IPS-15b (cell line): ENCODE data around the gene AFAP1L1.

Source experiments
- H3K27me3 ChIP-seq: one replicate; pipeline ENCODE4 v1.6.1; 2013; ENCODE audit warnings: low read length; ENCODE audit not compliant: control insufficient read depth, insufficient read depth
- H3K36me3 ChIP-seq: one replicate; pipeline ENCODE4 v1.6.1; 2013; ENCODE audit warnings: low read length; ENCODE audit not compliant: control insufficient read depth, insufficient read depth
- H3K4me1 ChIP-seq: one replicate; pipeline ENCODE4 v1.6.1; 2013; ENCODE audit warnings: mild to moderate bottlenecking, low read length; ENCODE audit not compliant: control insufficient read depth, insufficient read depth
- H3K4me3 ChIP-seq: one replicate; pipeline ENCODE4 v1.5.1; 2013; ENCODE audit warnings: low read depth, low read length
- H3K9ac ChIP-seq: one replicate; pipeline ENCODE4 v1.6.1; 2013; ENCODE audit warnings: low read depth, mild to moderate bottlenecking, low read length
- H3K9me3 ChIP-seq: one replicate; pipeline ENCODE4 v1.6.1; 2013; ENCODE audit warnings: mild to moderate bottlenecking, low read length; ENCODE audit not compliant: control insufficient read depth, insufficient read depth

The AFAP1L1 gene

GRCh38 chr5:149240354-149240998 is 31.2 kb upstream of the AFAP1L1 start:
- Histone ChIP-seq H3K4me1 (no peaks in the 10 kb centered on the region), H3K4me3 (no peak overlapping the region), H3K36me3 (no peaks in the 10 kb centered on the region), H3K27me3 (peaks cover 3% of the 10 kb centered on the region), H3K9ac (no peak overlapping the region), H3K9me3 (no peaks in the 10 kb centered on the region)

- no peak overlapping the region for H3K4me3 ChIP-seq
- no peaks in the 10 kb centered on the region for H3K4me1 ChIP-seq
- no peaks in the 10 kb centered on the region for H3K27me3 ChIP-seq
- H3K9me3 ChIP-seq = no peaks in the 10 kb centered on the region
- no peaks in the 10 kb centered on the region for H3K36me3 ChIP-seq
- no peak overlapping the region for H3K9ac ChIP-seq
Measured at GRCh38 chr5:149242339-149242738, 29.3 kb upstream of the AFAP1L1 start.

GRCh38 chr5:149246906-149247305 is 24.8 kb upstream of the AFAP1L1 start:
- Histone ChIP-seq H3K9ac (no peak overlapping the region), H3K27me3 (no peaks in the 10 kb centered on the region), H3K4me3 (no peak overlapping the region), H3K9me3 (no peaks in the 10 kb centered on the region), H3K4me1 (no peaks in the 10 kb centered on the region), H3K36me3 (no peaks in the 10 kb centered on the region)

GRCh38 chr5:149247726-149248125 is 23.9 kb upstream of the AFAP1L1 start:
- Histone ChIP-seq H3K36me3 (no peaks in the 10 kb centered on the region), H3K9ac (no peak overlapping the region), H3K4me3 (no peak overlapping the region), H3K4me1 (no peaks in the 10 kb centered on the region), H3K9me3 (no peaks in the 10 kb centered on the region), H3K27me3 (no peaks in the 10 kb centered on the region)

- no peaks in the 10 kb centered on the region for H3K36me3 ChIP-seq
- H3K9me3 ChIP-seq = no peaks in the 10 kb centered on the region
- no peak overlapping the region for H3K4me3 ChIP-seq
- H3K27me3 ChIP-seq = no peaks in the 10 kb centered on the region
- no peaks in the 10 kb centered on the region for H3K4me1 ChIP-seq
- H3K9ac ChIP-seq = no peak overlapping the region
Measured at GRCh38 chr5:149251546-149251945, 20.1 kb upstream of the AFAP1L1 start.

- Histone ChIP-seq H3K4me3 (no peak overlapping the region), H3K9ac (no peak overlapping the region), H3K27me3 (no peaks in the 10 kb centered on the region), H3K9me3 (no peaks in the 10 kb centered on the region), H3K36me3 (no peaks in the 10 kb centered on the region), H3K4me1 (no peaks in the 10 kb centered on the region)
Measured at GRCh38 chr5:149254506-149254905, 17.2 kb upstream of the AFAP1L1 start.

- H3K27me3 ChIP-seq = no peaks in the 10 kb centered on the region
- H3K4me3 ChIP-seq = no peak overlapping the region
- no peaks in the 10 kb centered on the region for H3K4me1 ChIP-seq
- no peaks in the 10 kb centered on the region for H3K36me3 ChIP-seq
- H3K9ac ChIP-seq = no peak overlapping the region
- no peaks in the 10 kb centered on the region for H3K9me3 ChIP-seq
Measured at GRCh38 chr5:149256451-149256850, 15.2 kb upstream of the AFAP1L1 start.

GRCh38 chr5:149257131-149257530 is 14.5 kb upstream of the AFAP1L1 start:
- no peaks in the 10 kb centered on the region for H3K27me3 ChIP-seq
- H3K4me1 ChIP-seq = no peaks in the 10 kb centered on the region
- H3K4me3 ChIP-seq = no peak overlapping the region
- no peaks in the 10 kb centered on the region for H3K9me3 ChIP-seq
- H3K36me3 ChIP-seq = no peaks in the 10 kb centered on the region
- H3K9ac ChIP-seq = no peak overlapping the region

- no peak overlapping the region for H3K9ac ChIP-seq
- no peak overlapping the region for H3K4me3 ChIP-seq
Measured at GRCh38 chr5:149257889-149258705, 13.6 kb upstream of the AFAP1L1 start.

GRCh38 chr5:149260761-149261160 is 10.9 kb upstream of the AFAP1L1 start:
- peaks cover 4% of the 10 kb centered on the region for H3K4me1 ChIP-seq
- H3K9me3 ChIP-seq = no peaks in the 10 kb centered on the region
- no peak overlapping the region for H3K4me3 ChIP-seq
- no peak overlapping the region for H3K9ac ChIP-seq
- H3K27me3 ChIP-seq = peaks cover 8% of the 10 kb centered on the region
- H3K36me3 ChIP-seq = no peaks in the 10 kb centered on the region

More at GRCh38 chr5:149257889-149258705, 13.6 kb upstream of the AFAP1L1 start:
- Histone ChIP-seq H3K9me3 (no peaks in the 10 kb centered on the region), H3K36me3 (no peaks in the 10 kb centered on the region), H3K4me1 (no peaks in the 10 kb centered on the region), H3K27me3 (no peaks in the 10 kb centered on the region)

GRCh38 chr5:149261246-149261645 is 10.4 kb upstream of the AFAP1L1 start:
- Histone ChIP-seq H3K27me3 (peaks cover 8% of the 10 kb centered on the region), H3K36me3 (no peaks in the 10 kb centered on the region), H3K9me3 (no peaks in the 10 kb centered on the region)

GRCh38 chr5:149262315-149262714 is 9.3 kb upstream of the AFAP1L1 start:
- H3K27me3 ChIP-seq = peaks cover 8% of the 10 kb centered on the region
- H3K4me1 ChIP-seq = peaks cover 4% of the 10 kb centered on the region
- H3K36me3 ChIP-seq = no peaks in the 10 kb centered on the region
- no peak overlapping the region for H3K9ac ChIP-seq
- H3K9me3 ChIP-seq = no peaks in the 10 kb centered on the region
- no peak overlapping the region for H3K4me3 ChIP-seq

More at GRCh38 chr5:149261246-149261645, 10.4 kb upstream of the AFAP1L1 start:
- peaks cover 4% of the 10 kb centered on the region for H3K4me1 ChIP-seq
- no peak overlapping the region for H3K9ac ChIP-seq
- H3K4me3 ChIP-seq = no peak overlapping the region
